HG03108 (cell line): Measurements from ENCODE around the gene TBX6.

Experiments used
- ATAC-seq: cut with Tn5 transposase; IDR thresholded peaks from one replicate; pipeline ENCODE4 v1.9.1; 2021; ENCODE audit warnings: moderate library complexity; ENCODE audit not compliant: unreplicated experiment

TBX6 gene

DNA sequence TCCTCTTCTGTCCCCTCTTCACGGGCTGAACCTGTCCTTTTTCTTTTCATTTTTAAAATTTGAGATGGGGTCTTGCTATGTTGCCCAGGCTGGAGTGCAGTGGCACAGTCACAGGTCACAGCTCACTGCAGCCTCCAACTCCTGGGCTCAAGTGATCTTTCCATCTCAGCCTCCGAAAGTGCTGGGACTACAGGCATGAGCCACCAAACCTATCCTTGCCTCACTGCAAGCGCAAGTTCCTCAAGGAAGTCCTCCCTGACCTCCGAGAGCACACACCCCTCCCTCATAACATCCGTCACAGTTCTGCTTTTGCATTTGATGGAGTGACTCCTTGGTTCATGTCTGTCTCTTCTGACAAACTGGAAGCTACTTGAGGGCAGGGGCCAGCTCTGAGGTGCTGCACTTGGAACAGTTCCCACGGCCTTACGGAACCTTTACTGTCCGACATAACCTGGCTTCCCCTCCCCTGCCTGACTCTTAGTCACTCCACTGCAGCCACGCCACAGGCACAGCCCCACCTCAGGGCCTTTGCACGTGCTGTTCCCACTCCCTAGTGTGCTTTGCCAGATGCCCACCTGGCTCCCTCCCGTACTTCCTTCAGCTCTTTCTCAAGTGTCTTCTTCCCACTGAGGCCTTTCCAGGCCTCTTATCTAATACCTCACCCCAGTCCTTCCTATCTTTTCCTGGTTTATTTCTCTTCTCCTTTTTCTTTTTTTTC lies 4.4 kb downstream of the TBX6 start:
- no peak for ATAC-seq

DNA sequence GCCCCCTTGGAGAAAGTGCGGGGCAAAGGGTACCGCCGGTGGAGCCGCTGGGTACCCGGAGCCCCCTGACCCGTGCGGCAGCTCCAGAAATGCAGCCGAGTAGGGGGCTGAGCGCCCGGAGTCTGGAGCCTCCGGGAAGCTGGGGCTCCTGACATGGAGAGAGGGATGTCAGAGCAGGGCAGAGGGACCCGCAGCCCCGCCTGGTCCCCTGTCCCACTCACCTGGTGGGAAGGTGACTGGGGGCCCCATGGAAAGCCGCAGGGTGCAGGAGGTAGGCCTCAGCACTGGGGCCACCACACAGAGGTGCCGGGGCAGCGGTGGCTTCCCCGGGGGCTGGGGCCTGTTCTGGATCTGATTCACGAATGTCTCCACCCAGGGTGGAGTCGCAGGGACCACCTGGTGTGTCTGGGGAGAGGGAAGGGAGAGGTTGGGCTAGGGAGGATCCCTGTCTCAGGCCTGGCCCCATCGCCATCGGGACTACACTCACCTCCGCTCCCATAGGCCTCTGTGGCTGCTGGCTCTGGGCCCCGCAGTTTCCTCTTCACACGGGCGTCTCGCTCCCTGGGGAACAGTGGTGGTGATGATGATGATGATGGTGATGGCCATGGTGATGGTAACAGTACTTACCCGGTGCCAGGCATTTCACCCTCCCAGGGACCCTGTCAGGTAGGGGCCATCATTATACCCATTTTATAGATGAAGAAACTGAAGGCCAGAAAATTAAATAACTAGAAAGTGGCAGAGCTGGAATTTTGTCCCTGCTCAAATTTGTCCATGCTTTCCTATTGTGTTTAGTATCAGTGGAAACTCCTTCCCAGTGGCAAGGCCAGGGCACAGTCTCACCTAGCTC lies 5.2 kb downstream of the TBX6 start:
- no peak for ATAC-seq

DNA sequence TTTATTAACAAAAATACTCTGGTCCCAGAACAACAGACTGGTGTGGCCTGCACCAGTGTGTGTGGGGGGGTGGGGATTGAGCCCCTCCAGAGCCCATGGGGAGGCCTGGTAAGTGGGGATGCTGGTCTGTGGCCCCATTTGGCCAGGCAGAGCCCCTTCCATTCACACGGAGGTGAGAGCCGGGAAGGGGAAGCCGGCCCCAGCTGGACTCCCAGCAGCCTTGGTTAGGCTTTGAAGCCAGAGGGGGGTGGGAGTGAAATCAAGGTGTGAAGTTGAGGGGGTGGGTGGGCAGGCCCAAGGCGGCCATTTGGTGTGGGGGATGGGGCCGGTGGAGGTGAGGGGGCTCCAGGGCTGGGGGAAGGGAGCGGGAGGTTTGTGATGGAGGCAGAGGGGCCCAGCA lies 5.9 kb downstream of the TBX6 start:
- no peak for ATAC-seq

DNA sequence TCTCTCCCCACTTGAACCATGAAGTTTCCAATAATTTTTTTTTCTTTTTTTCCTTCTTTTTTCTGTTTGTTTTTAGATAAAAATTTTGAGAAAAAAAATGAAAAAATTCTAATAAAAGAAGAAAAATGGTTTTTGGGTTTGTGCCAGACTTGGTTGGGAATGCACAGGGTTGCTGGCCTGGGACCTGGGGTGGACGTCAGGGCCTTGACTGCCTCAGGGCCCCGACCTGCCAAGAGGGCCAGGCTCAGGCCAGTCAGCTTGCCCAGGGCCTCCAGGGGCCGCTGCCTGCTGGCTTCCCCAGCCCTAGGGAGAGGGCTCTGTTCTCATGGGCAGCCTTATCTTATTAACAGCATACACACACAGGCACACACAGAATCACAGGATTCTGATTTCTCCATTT lies 6.5 kb downstream of the TBX6 start:
- ATAC-seq, result no peak

DNA sequence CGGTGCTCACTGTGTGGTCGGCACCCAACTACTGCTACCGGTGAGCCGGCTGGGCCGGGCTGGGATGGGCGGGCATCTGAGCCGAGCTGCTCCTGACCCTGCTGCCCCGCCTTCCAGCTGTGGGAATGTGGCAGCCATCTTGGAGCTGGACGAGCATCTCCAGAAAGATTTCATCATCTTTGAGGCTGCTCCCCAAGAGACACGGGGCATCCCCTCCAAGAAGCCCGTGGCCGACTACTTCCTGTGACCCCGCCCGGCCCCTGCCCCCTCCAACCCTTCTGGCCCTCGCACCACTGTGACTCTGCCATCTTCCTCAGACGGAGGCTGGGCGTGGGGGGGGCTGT lies 6.9 kb downstream of the TBX6 start:
- ATAC-seq, result no peak

DNA sequence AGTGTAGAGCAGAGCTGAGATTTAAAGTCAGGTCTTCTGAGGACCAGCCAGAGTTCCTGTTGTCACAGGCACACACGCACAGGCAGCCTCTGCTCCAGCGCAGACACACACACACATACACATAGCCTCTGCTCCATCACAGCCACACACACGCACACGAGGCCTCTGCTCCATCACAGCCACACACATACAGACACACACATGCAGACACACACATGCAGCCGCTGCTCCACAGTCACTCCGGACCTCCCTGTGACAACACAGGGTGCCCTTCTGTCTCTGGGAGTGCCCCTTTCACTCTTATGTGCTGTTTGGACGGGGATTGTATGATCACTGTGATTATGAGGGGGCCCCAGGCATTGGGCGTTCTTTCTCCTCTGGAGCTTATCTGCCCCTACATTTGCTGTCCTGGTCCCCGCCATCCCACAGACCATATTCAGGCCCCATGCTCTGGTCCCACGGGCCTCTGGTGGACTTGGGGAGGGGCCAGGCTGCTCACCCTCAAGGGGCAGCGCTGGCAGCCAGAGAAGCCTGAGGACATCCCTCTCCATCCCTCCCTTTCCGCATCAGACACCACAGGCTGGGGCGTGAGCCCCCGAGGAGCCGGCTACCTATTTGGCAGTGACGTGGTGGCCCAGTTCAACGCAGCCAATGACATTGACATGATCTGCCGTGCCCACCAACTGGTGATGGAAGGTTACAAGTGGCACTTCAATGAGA lies 7.5 kb downstream of the TBX6 start:
- no peak for ATAC-seq

DNA sequence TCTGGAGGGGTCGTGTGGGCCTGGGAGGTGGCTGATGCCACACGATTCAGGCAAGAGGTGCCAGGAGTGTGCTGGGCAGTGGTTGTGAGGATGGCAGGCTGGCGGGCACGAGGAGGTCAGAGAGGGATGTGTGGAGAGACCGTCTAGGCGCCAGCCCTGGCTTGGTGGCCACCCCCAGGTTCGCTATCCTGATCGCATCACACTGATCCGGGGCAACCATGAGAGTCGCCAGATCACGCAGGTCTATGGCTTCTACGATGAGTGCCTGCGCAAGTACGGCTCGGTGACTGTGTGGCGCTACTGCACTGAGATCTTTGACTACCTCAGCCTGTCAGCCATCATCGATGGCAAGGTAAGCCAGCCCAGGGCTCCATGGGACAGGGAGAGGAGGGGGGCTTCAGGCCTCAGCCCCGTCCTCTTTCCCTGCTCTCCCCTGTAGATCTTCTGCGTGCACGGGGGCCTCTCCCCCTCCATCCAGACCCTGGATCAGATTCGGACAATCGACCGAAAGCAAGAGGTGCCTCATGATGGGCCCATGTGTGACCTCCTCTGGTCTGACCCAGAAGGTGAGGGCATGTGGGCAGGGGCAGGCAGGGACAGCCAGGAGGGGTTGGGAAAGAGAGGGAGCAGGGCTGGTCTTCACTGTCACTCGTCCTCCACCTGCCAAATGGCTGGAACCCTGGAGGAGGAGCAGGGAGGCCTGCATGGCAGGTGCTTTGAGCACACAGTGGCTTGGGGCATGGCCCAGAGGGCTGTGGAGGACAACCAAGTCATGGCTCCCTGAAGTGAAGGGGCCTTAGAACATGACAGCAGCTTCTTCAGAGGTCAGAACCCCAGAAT lies 8.3 kb downstream of the TBX6 start:
- ATAC-seq, result no peak

DNA sequence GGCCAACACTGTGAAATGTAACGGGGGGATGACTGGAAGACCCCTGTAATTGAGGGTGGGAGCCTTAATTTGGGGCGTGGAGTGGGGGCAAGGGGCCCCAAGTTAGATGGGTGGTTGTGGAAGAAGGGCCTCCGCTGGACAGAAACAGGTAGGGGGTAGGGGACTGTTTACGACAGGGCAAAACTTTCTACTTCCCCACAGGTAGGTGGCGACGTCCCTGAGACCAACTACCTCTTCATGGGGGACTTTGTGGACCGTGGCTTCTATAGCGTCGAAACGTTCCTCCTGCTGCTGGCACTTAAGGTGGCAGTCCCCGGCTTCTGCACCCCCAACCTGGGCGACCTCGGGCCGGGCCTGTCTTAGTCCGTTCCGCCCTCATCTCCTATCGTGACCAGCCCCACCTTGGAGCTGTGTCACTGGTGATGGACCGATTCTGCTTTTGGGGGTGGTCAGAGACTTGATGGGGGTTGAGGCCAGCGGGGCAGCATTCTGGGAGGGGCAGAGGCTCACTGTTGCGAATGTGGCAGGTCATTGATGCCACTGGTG lies 9.1 kb downstream of the TBX6 start:
- no peak for ATAC-seq

DNA sequence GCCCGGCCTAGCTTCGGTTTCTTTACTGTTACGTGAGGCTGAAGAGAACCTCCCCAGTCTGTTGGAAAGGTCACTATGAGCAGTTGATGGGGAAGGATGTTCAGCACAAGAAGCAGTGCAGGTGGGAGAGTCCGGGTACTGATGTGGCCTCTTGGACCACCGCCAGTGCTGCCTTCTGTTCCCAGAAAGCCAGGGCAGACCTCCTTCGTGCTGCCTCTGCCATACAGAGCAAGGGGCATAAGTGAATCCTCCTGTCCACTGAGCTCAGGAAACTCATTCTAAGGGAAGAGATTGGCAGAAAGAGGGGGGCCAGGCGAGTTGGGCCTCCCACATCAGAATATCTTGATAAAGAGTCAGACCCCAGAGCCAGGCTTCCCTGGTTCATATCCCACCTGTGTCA lies 12.2 kb downstream of the TBX6 start:
- no peak for ATAC-seq

DNA sequence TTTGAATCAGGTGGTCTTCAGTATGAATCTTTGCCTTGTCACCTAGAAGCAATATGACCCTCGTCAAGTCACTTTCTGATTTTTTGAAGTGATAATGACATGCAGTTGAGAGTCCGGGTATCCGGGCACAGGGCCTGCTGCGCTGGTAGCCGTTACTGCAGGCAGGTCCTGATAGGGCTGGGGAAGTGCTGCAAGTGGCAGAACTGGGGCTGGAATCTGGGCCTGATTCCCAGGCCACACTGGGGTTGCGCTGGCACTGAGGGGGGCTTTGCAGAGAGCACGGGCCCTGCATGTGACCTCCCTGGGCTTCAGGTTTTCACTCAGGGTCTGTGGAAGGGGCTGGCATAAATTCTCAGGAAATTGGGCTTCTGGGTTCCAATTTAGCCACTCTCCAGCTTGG lies 13.0 kb downstream of the TBX6 start:
- ATAC-seq, result no peak

DNA sequence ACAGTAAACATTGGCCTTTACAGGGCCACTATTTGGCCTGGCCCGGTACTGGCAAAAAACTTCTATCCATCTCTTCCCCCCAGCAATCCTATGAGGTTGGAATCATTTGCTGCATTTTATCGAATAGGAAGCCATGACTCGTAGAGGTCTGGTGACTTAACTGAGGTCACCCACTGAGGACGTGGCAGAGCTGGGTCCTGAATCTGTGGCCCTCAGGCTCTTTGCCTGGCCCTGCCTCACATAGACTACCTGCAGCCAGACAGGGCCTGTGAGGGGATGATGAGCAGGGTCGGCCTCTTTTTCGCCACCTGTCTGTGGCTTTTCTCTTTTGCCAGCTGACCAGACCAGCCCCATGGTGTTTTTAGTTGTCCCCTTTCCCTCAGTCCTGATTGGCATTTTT lies 14.1 kb downstream of the TBX6 start:
- ATAC-seq, result no peak

DNA sequence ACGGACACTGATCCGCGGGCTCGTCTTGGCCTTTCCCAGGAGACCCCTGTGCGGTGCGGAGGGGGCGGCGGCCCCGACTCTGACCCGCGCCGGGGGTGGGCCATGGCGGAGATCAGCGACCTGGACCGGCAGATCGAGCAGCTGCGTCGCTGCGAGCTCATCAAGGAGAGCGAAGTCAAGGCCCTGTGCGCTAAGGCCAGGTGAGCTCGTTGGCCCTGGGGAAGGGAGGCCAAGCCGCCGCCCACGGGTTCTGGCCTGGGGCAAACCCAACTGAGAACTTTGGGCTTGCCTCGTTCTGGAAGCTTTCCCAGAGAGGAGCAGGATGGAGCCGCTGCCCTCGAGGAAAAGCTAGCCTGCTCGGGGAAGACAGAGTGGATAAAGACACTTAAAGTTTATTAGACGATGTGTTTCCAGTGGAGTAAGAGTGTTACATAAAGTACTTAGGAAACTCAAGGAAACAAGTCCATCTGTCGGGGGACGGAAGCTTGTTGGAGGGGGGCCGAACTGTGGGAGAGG lies 15.4 kb downstream of the TBX6 start:
- ATAC-seq, result no peak

DNA sequence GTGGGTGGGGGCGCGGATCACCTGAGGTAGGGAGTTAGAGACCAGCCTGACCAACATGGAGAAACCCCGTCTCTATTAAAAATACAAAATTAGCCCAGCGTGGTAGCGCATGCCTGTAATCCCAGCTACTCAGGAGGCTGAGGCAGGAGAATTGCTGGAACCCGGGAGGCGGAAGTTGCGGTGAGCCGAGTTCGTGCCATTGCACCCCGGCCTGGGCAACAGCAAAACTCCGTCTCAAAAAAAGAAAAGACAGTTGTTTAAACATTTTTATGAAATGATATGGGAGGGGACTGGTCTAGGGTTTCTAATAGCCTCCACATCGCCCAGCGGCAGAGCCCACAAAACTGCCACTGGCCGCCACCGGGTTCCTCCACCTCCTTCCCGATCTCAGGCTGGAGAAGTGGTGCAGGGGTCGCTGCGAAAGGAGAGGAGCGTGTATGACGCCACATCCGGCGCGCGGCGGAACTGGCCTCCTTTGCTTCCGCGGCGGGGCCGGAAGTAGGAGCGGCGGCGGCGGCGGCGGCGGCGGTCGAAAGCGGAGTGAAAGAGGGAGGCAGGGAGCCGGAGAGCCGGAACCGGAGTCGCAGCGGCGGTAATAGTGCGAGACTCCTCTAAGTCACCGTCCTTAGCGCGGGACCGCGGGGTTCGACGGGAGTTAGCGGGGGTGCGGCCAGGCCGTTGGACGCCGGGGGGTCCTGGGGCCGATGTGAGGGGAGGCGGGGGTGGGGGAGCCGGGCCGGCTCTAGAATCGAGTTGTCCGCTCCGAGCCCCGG lies 16.0 kb downstream of the TBX6 start, which contains the start of gene PPP4C:
Gene PPP4C (plus strand): TSS at position 492 of the 773 bp plus-strand sequence. CDS start 384 bp downstream, outside the sequence.
- peak; percentile 77 for ATAC-seq

DNA sequence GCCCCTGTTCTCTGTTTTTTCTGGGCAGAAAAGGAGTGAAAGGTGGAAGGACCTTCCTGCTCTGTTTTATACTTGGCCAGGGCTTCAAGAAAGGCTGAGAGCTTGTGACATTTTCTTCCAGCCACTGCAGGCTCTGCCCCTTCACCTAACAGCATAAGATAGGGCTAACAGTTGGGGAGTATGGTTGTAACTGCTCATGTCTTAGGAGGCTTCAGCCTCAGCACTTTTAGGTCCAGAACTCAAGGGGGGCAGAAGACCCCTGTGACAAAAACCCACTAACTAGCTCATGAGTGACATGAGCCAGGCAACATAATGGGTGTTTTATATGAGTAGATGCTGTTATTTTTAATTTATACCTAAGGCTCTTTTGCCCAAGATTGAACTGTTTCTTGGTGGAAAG lies 21.2 kb downstream of the TBX6 start:
- ATAC-seq, result no peak

DNA sequence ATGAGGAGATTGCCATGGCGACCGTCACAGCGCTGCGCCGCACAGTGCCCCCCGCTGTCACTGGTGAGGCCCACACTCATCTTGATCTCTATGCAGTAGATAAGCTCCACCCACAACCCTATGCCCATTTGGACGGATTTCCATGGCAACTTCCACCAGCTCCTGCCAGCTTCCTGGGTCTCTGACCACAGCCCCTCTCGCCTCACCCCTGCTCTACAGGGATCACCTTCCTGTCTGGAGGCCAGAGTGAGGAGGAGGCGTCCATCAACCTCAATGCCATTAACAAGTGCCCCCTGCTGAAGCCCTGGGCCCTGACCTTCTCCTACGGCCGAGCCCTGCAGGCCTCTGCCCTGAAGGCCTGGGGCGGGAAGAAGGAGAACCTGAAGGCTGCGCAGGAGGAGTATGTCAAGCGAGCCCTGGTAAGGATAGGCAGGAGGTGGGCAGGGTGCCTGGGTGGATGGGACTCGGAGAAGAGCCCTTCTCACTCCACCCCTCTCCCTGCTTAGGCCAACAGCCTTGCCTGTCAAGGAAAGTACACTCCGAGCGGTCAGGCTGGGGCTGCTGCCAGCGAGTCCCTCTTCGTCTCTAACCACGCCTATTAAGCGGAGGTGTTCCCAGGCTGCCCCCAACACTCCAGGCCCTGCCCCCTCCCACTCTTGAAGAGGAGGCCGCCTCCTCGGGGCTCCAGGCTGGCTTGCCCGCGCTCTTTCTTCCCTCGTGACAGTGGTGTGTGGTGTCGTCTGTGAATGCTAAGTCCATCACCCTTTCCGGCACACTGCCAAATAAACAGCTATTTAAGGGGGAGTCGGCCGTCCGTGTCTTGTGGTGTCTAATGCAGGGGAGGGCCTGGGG lies 21.9 kb downstream of the TBX6 start:
- no peak for ATAC-seq

DNA sequence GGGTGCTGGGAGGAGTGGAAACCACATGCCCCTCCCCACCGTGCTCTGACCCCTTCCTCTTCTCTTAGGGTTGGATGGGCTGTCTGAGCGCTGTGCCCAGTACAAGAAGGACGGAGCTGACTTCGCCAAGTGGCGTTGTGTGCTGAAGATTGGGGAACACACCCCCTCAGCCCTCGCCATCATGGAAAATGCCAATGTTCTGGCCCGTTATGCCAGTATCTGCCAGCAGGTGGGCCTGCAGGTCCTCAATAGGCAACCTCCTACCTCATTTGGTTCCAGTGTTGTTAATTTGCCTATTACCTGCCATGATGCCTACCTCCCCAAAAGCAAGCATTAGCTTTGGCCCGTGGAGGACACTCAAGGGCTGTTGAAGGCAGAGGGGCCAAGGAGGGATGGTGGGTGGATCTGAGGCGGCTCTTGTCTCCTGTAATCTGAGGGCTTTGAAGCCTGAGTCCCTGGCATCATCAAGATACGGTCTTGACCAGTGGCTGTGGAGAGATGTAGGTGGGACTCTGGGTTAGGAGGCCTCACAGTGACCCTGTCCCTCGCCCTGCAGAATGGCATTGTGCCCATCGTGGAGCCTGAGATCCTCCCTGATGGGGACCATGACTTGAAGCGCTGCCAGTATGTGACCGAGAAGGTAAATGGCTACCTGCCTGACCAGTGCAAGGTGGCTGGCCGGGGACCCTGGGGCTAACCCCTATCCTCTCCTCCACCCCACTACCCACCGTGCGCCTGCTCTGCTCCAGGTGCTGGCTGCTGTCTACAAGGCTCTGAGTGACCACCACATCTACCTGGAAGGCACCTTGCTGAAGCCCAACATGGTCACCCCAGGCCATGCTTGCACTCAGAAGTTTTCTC lies 22.7 kb downstream of the TBX6 start:
- no peak for ATAC-seq

DNA sequence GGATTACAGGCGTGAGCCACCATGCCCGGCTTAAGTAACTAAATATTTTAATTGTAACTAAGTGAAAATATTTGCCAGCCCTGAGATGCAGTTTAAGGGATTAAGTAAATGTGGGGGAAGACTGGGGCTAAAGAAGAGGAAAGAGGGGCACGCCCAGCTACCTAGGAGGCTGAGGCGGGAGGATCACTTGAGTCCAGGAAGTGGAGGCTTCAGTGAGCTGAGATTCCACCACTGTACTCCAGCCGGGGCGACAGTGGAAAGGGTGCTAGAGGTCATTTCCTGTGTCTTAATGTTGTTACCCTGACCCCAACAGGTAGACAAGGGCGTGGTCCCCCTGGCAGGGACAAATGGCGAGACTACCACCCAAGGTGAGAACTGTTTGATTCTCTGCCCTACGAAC lies 23.4 kb downstream of the TBX6 start:
- ATAC-seq, result no peak

DNA sequence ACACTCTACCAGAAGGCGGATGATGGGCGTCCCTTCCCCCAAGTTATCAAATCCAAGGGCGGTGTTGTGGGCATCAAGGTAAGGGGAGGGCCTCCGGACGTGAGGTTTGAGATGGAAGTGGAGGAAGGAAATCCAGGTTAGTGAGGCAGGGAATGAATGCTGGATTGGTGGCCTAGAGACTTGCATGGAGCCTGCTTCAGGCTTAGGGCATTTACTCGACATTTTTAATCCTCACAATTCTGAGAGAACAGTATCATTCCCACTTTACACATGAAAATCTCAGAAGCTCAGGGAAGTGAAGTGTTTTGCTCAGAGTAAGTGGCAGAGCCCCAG lies 24.2 kb downstream of the TBX6 start:
- no peak for ATAC-seq
